SK-N-SH treated with all-trans-retinoic acid at 6 μM for 48 hours (cell line): ENCODE results near the gene ARID1B.

ENCODE experiments used
- ARNTL ChIP-seq: fragments of 450-650 bp; formaldehyde crosslinking; IDR thresholded peaks from 2 replicates; pipeline ENCODE4 v1.5.0; 2020; ENCODE audit warnings: low read depth, mild to moderate bottlenecking, moderate library complexity, borderline replicate concordance
- BACH2 ChIP-seq: fragments of 250-450 bp; sonication (Bioruptor Pico); IDR thresholded peaks from 2 replicates; pipeline ENCODE4 v1.9.0; 2021; ENCODE audit warnings: mild to moderate bottlenecking, borderline replicate concordance
- ESRRG ChIP-seq: fragments of 250-450 bp; sonication (Bioruptor Pico); IDR thresholded peaks from 2 replicates; pipeline ENCODE4 v1.6.1; 2021; ENCODE audit warnings: mild to moderate bottlenecking
- GLIS3 ChIP-seq: fragments of 250-450 bp; sonication (Bioruptor Pico); IDR thresholded peaks from 2 replicates; pipeline ENCODE4 v1.5.0; 2020; ENCODE audit warnings: mild to moderate bottlenecking, moderate library complexity
- RARB ChIP-seq: fragments of 250-450 bp; sonication (Bioruptor Pico); IDR thresholded peaks from 2 replicates; pipeline ENCODE4 v1.8.0; 2021; ENCODE audit warnings: mild to moderate bottlenecking, moderate library complexity
- TOX ChIP-seq: fragments of 250-450 bp; sonication (Bioruptor Pico); IDR thresholded peaks from 2 replicates; pipeline ENCODE4 v1.8.0; 2021; ENCODE audit warnings: mild to moderate bottlenecking, moderate library complexity, borderline replicate concordance
- ZFP30 ChIP-seq: fragments of 450-650 bp; formaldehyde crosslinking; IDR thresholded peaks from 2 replicates; pipeline ENCODE4 v1.5.0; 2022; ENCODE audit warnings: mild to moderate bottlenecking, moderate library complexity
- ZNF565 ChIP-seq: fragments of 450-650 bp; formaldehyde crosslinking; conservative IDR thresholded peaks from 2 replicates; pipeline ENCODE4 v1.5.0; 2020; ENCODE audit warnings: low read depth, mild to moderate bottlenecking, moderate library complexity
- ZNF70 ChIP-seq: fragments of 450-650 bp; formaldehyde crosslinking; IDR thresholded peaks from 2 replicates; pipeline ENCODE4 v1.5.0; 2020; ENCODE audit warnings: mild to moderate bottlenecking, moderate library complexity
- ZNF8 ChIP-seq: fragments of 450-650 bp; formaldehyde crosslinking; IDR thresholded peaks from 2 replicates; pipeline ENCODE4 v1.5.0; 2020; ENCODE audit warnings: mild to moderate bottlenecking, moderate library complexity
- TF ChIP-seq, protein P1 (sequence below): fragments of 250-450 bp; sonication (Bioruptor Pico); IDR thresholded peaks from 2 replicates; pipeline ENCODE4 v1.5.1; 2020; ENCODE audit warnings: low read depth, mild to moderate bottlenecking, moderate library complexity
- TF ChIP-seq, protein P2 (sequence below): fragments of 250-450 bp; sonication (Bioruptor Pico); IDR thresholded peaks from 2 replicates; pipeline ENCODE4 v1.8.0; 2020; ENCODE audit warnings: mild to moderate bottlenecking, moderate library complexity, borderline replicate concordance

DNA sequence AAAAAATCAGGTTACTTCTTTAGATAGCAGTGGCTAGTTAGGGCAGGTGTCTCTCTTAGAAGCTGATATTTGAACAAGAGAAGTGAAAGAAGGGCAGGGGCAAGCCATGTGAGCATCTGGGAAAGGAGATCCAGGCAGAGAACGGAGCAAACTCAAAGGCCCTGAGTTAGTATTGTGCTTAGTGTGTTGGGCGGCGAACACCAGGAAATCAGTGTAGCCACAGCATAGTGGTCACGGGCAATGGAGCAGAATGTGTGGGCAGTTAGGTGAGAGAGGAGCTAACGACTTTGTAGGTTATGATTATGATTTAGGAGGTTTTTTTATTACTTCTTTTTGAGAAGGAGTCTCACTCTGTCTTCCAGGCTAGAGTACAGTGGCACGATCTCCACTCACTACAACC is 316.9 kb downstream of the ARID1B start:
- TF ChIP-seq, protein P1, sequence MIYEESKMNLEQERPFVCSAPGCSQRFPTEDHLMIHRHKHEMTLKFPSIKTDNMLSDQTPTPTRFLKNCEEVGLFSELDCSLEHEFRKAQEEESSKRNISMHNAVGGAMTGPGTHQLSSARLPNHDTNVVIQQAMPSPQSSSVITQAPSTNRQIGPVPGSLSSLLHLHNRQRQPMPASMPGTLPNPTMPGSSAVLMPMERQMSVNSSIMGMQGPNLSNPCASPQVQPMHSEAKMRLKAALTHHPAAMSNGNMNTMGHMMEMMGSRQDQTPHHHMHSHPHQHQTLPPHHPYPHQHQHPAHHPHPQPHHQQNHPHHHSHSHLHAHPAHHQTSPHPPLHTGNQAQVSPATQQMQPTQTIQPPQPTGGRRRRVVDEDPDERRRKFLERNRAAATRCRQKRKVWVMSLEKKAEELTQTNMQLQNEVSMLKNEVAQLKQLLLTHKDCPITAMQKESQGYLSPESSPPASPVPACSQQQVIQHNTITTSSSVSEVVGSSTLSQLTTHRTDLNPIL (CRISPR knock-in tag): no peak
- TF ChIP-seq BACH2 (CRISPR knock-in tag) (no peak), TOX (CRISPR knock-in tag) (no peak), ARNTL (CRISPR knock-in tag) (no peak), GLIS3 (CRISPR knock-in tag) (no peak), ZNF70 (CRISPR knock-in tag) (no peak), RARB (CRISPR knock-in tag) (no peak), ESRRG (no peak), ZNF8 (CRISPR knock-in tag) (no peak), ZNF565 (CRISPR knock-in tag) (no peak), ZFP30 (CRISPR knock-in tag) (no peak)
- TF ChIP-seq, protein P2, sequence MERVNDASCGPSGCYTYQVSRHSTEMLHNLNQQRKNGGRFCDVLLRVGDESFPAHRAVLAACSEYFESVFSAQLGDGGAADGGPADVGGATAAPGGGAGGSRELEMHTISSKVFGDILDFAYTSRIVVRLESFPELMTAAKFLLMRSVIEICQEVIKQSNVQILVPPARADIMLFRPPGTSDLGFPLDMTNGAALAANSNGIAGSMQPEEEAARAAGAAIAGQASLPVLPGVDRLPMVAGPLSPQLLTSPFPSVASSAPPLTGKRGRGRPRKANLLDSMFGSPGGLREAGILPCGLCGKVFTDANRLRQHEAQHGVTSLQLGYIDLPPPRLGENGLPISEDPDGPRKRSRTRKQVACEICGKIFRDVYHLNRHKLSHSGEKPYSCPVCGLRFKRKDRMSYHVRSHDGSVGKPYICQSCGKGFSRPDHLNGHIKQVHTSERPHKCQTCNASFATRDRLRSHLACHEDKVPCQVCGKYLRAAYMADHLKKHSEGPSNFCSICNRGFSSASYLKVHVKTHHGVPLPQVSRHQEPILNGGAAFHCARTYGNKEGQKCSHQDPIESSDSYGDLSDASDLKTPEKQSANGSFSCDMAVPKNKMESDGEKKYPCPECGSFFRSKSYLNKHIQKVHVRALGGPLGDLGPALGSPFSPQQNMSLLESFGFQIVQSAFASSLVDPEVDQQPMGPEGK (CRISPR knock-in tag): no peak
